ENCODE data around the gene CFAP45. TPM values are rescaled to one million over a fixed set of nuclear protein-coding genes. Genes with fewer than 3 reads are reported as not detected.

Gene CFAP45
- polyA plus RNA-seq, 2 of the 4 experiments (the other 2 are of a cell fraction): 0.67 to 0.89 TPM

- Histone ChIP-seq H3K4me3 (no peak overlapping the region), H3K27ac (peak overlapping the region; percentile 43 to 45; a peak in 4 of 6 replicates), H3K9me3 (no peaks in the 10 kb centered on the region), H3K4me1 (peaks cover 20% of the 10 kb centered on the region), H3K4me2 (peak overlapping the region; percentile 50; the same call in 2 of the 3 replicates)
- DNase-seq (ENCODE audit: low read depth in 1 of 2, low spot score in 1 of 2) (no peak), FAIRE-seq (no peak), ATAC-seq (no peak; a peak in 1 of 6 replicates)
- 55% methylated on average over 4 of the region's 4 CpGs for WGBS (ENCODE audit: missing lambda C conversion rate)
- TF ChIP-seq HOXB13 (CRISPR knock-in tag; IDR thresholded peaks at IDR 0.05; ENCODE audit: low read depth) (no peak), ZNF302 (CRISPR knock-in tag; IDR thresholded peaks at IDR 0.05) (no peak), CHD4 (IDR thresholded peaks at IDR 0.05; ENCODE audit: borderline replicate concordance) (no peak), KDM1A (IDR thresholded peaks at IDR 0.05; ENCODE audit: low read depth) (no peak), EHMT2 (IDR thresholded peaks at IDR 0.05; ENCODE audit: low read depth) (no peak), EP300 (IDR thresholded peaks at IDR 0.05) (no peak), HOXB5 (CRISPR knock-in tag; IDR thresholded peaks at IDR 0.05) (no peak), FOSL2 (IDR thresholded peaks at IDR 0.05) (no peak), FOSL2 (CRISPR knock-in tag; IDR thresholded peaks at IDR 0.05) (no peak), SREBF2 (IDR thresholded peaks at IDR 0.05) (no peak), SMC3 (IDR thresholded peaks at IDR 0.05) (no peak), MAFK (IDR thresholded peaks at IDR 0.05; ENCODE audit: partially characterized antibody) (no peak), CBX8 (IDR thresholded peaks at IDR 0.05) (no peak), USF2 (IDR thresholded peaks at IDR 0.05) (no peak)
- ChIA-PET POLR2A (no interaction called here), CTCF (interaction anchor here (0.6 to 22.4 kb wide), 20 partner anchors 12 to 159 kb away, joined by 3 to 665 read pairs (median 4); partner anchors contain the start of genes SLAMF9 and TAGLN2)
These were observed 37.2 kb upstream of the CFAP45 start for GRCh38 chr1:159937054-159937750.

GRCh38 chr1:159936273-159936904 lies 36.4 kb upstream of the CFAP45 start:
- Histone ChIP-seq H3K4me1 (peaks cover 20% of the 10 kb centered on the region), H3K4me2 (peak overlapping the region; percentile 50), H3K9me3 (no peaks in the 10 kb centered on the region), H3K4me3 (no peak overlapping the region), H3K27ac (peak overlapping the region in 1 of 2 experiments; percentile 43; a peak in 3 of 6 replicates)
- WGBS (ENCODE audit: missing lambda C conversion rate): 10% methylated on average over 6 of the region's 16 CpGs
- peak; percentile 59 to 84 for DNase-seq (ENCODE audit: low read depth in 1 of 2, low spot score in 1 of 2)
- ChIA-PET CTCF (interaction anchor here (0.6 to 22.4 kb wide), 29 partner anchors 9 to 803 kb away, joined by 3 to 665 read pairs (median 4); partner anchors contain the start of genes IGSF9, PIGM and TAGLN2), POLR2A (no interaction called here)
- no peak for FAIRE-seq
- ATAC-seq: peak; percentile 76 to 91
- TF ChIP-seq, protein P1, sequence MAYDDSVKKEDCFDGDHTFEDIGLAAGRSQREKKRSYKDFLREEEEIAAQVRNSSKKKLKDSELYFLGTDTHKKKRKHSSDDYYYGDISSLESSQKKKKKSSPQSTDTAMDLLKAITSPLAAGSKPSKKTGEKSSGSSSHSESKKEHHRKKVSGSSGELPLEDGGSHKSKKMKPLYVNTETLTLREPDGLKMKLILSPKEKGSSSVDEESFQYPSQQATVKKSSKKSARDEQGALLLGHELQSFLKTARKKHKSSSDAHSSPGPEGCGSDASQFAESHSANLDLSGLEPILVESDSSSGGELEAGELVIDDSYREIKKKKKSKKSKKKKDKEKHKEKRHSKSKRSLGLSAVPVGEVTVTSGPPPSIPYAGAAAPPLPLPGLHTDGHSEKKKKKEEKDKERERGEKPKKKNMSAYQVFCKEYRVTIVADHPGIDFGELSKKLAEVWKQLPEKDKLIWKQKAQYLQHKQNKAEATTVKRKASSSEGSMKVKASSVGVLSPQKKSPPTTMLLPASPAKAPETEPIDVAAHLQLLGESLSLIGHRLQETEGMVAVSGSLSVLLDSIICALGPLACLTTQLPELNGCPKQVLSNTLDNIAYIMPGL (CRISPR knock-in tag; IDR thresholded peaks at IDR 0.05; ENCODE audit: borderline replicate concordance): no peak
- TF ChIP-seq FOSB (CRISPR knock-in tag; IDR thresholded peaks at IDR 0.05) (no peak), TP53 (CRISPR knock-in tag; IDR thresholded peaks at IDR 0.05) (no peak), USF2 (IDR thresholded peaks at IDR 0.05) (no peak), E2F6 (IDR thresholded peaks at IDR 0.05; ENCODE audit: borderline replicate concordance, low read depth) (no peak), PBX3 (IDR thresholded peaks at IDR 0.05) (no peak), ZC3H11A (IDR thresholded peaks at IDR 0.05) (no peak), NPAS2 (CRISPR knock-in tag; IDR thresholded peaks at IDR 0.05; ENCODE audit: borderline replicate concordance) (no peak), GATA3 (IDR thresholded peaks at IDR 0.05; ENCODE audit: borderline replicate concordance) (no peak), HEYL (CRISPR knock-in tag; IDR thresholded peaks at IDR 0.05) (no peak), KDM1A (IDR thresholded peaks at IDR 0.05; ENCODE audit: low read depth) (no peak), JUN (IDR thresholded peaks at IDR 0.05) (no peak), EHF (CRISPR knock-in tag; IDR thresholded peaks at IDR 0.05) (no peak), HOXB13 (CRISPR knock-in tag; IDR thresholded peaks at IDR 0.05; ENCODE audit: low read depth) (no peak), SMC3 (IDR thresholded peaks at IDR 0.05) (peak; percentile 93), MAZ (IDR thresholded peaks at IDR 0.05; ENCODE audit: borderline replicate concordance, low read depth, low read length) (no peak), ZSCAN20 (CRISPR knock-in tag; IDR thresholded peaks at IDR 0.05) (no peak), HDAC2 (IDR thresholded peaks at IDR 0.05) (no peak), ZFP36 (IDR thresholded peaks at IDR 0.05; ENCODE audit: borderline replicate concordance, partially characterized antibody) (no peak)
- TF ChIP-seq, protein P2, sequence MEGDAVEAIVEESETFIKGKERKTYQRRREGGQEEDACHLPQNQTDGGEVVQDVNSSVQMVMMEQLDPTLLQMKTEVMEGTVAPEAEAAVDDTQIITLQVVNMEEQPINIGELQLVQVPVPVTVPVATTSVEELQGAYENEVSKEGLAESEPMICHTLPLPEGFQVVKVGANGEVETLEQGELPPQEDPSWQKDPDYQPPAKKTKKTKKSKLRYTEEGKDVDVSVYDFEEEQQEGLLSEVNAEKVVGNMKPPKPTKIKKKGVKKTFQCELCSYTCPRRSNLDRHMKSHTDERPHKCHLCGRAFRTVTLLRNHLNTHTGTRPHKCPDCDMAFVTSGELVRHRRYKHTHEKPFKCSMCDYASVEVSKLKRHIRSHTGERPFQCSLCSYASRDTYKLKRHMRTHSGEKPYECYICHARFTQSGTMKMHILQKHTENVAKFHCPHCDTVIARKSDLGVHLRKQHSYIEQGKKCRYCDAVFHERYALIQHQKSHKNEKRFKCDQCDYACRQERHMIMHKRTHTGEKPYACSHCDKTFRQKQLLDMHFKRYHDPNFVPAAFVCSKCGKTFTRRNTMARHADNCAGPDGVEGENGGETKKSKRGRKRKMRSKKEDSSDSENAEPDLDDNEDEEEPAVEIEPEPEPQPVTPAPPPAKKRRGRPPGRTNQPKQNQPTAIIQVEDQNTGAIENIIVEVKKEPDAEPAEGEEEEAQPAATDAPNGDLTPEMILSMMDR (IDR thresholded peaks at IDR 0.05): peak; percentile 89
